ENCODE measurements around the gene SNCAIP. TPM values are rescaled to one million over a fixed set of nuclear protein-coding genes. Genes with fewer than 3 reads are reported as not detected.

The SNCAIP gene
- total and polyA plus RNA-seq, 9 of the 15 experiments (the other 6 are each of a cell fraction or from before 2014, with no cell fraction given), result 0.04 TPM; not detected in 8

DNA sequence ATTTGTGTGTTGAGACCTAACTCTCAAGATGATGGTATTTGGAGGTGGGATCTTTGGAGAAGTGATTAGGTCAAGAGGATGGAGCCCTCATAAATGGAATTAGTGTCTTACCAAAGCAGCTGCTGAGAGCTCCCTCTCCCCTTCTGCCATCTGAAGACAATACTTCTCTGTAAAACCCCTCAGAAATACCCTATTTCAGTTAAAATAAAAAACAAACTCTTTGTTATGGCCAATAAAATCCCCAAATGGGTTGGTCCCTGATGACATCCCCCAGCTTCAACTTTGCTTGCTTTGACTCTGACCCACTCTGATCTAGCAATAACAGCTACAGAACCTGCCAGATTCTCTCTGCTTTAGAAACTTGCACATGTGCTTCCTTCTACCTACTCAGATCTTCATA is 100.9 kb downstream of the SNCAIP start:
- CTCF ChIA-PET (ENCODE audit: low intra/inter-chr PET ratio), result no interaction called here
- Histone ChIP-seq H3K79me2 (ENCODE audit: control insufficient read depth, insufficient read depth, low read length) (no peaks in the 10 kb centered on the region), H3K4me3 (no peak overlapping the region), H3K27me3 (ENCODE audit: control insufficient read depth in 2 of 2, insufficient read depth in 2 of 2, low read length in 2 of 2) (no peaks in the 10 kb centered on the region; a peak in 1 of 5 replicates), H2AFZ (ENCODE audit: low read depth, low read length) (no peak overlapping the region), H3K9ac (ENCODE audit: insufficient read depth in 1 of 2, low read depth in 2 of 2, low read length in 2 of 2) (no peak overlapping the region), H3K9me3 (replicated peaks; ENCODE audit: control insufficient read depth, insufficient read depth, low read depth, low read length) (no peaks in the 10 kb centered on the region), H3K4me2 (ENCODE audit: insufficient read depth, low read length) (no peak overlapping the region), H4K20me1 (replicated peaks; ENCODE audit: control insufficient read depth, insufficient read depth, low read length) (no peaks in the 10 kb centered on the region), H3K4me1 (replicated peaks in 1 of 2; ENCODE audit: control insufficient read depth in 2 of 2, insufficient read depth in 2 of 2, low read length in 2 of 2) (no peaks in the 10 kb centered on the region), H3K9me1 (ENCODE audit: control insufficient read depth, insufficient read depth, low read length) (no peaks in the 10 kb centered on the region), H3K36me3 (ENCODE audit: control insufficient read depth, insufficient read depth, low read length) (no peaks in the 10 kb centered on the region), H3K27ac (ENCODE audit: extremely low read depth, low read depth, low read length) (no peak overlapping the region)
- intact Hi-C loops (cut with micrococcal nuclease) (no loop called here), in situ Hi-C loops (cut with MboI) (no loop called here)
- FAIRE-seq, result no peak
- BruUV-seq (replicated peaks), result no TSS peak
- no peak for DNase-seq (ENCODE audit: extremely low read depth in 1 of 4, low spot score in 3 of 4)
- POLR2A ChIA-PET, result interaction anchor here (1.2 kb wide), 1 partner anchor 9 kb away, joined by 3 read pairs; no protein-coding TSS in a partner anchor
- ATAC-seq, result no peak
- no peak for TF ChIP-seq PRMT5 (CRISPR knock-in tag; IDR thresholded peaks at IDR 0.05)

DNA sequence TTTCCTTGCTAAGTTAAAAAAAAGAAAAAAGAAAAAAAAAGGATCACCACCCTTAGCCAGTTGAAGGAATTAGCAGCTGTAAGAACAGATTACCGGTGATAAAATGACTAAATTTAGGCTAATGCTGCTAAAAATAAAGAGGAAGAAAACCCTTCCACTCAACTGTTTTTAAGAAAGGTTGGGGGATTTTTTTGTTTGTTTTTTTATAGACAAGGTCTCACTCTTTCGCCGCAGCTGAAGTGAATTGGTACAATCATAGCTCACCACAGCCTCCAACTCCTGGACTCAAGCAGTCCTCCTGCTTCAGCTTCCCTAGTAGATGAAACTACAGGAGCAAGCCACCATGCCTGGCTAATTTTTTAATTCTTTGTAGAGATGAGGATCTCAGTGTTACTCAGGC is 101.7 kb downstream of the SNCAIP start:
- Histone ChIP-seq H3K4me2 (ENCODE audit: insufficient read depth, low read length) (no peak overlapping the region), H3K36me3 (ENCODE audit: control insufficient read depth, insufficient read depth, low read length) (no peaks in the 10 kb centered on the region), H3K9ac (ENCODE audit: insufficient read depth in 1 of 2, low read depth in 2 of 2, low read length in 2 of 2) (no peak overlapping the region), H3K27me3 (ENCODE audit: control insufficient read depth in 2 of 2, insufficient read depth in 2 of 2, low read length in 2 of 2) (no peaks in the 10 kb centered on the region; a peak in 1 of 5 replicates), H3K9me1 (ENCODE audit: control insufficient read depth, insufficient read depth, low read length) (no peaks in the 10 kb centered on the region), H2AFZ (ENCODE audit: low read depth, low read length) (no peak overlapping the region), H3K79me2 (ENCODE audit: control insufficient read depth, insufficient read depth, low read length) (no peaks in the 10 kb centered on the region), H3K4me3 (no peak overlapping the region), H3K27ac (ENCODE audit: extremely low read depth, low read depth, low read length) (no peak overlapping the region), H4K20me1 (replicated peaks; ENCODE audit: control insufficient read depth, insufficient read depth, low read length) (no peaks in the 10 kb centered on the region), H3K9me3 (replicated peaks; ENCODE audit: control insufficient read depth, insufficient read depth, low read depth, low read length) (no peaks in the 10 kb centered on the region), H3K4me1 (replicated peaks in 1 of 2; ENCODE audit: control insufficient read depth in 2 of 2, insufficient read depth in 2 of 2, low read length in 2 of 2) (no peaks in the 10 kb centered on the region)
- intact Hi-C loops (cut with micrococcal nuclease) (no loop called here), in situ Hi-C loops (cut with MboI) (no loop called here)
- ATAC-seq, result no peak
- DNase-seq (ENCODE audit: extremely low read depth in 1 of 4, low spot score in 3 of 4), result no peak
- CTCF ChIA-PET (ENCODE audit: low intra/inter-chr PET ratio), result no interaction called here
- no peak for FAIRE-seq
- BruUV-seq (replicated peaks), result no TSS peak
- 0% methylated on average over 3 of the region's 3 CpGs for WGBS (ENCODE audit: insufficient coverage, low coverage, missing lambda C conversion rate)
- POLR2A ChIA-PET, result interaction anchor here (1.2 kb wide), 1 partner anchor 9 kb away, joined by 3 read pairs; no protein-coding TSS in a partner anchor
- TF ChIP-seq PCBP1 (IDR thresholded peaks at IDR 0.05; ENCODE audit: low read depth, low read length, poor library complexity, severe bottlenecking) (no peak), ERF (CRISPR knock-in tag; IDR thresholded peaks at IDR 0.05) (no peak), C11orf30 (IDR thresholded peaks at IDR 0.05; ENCODE audit: low read depth) (no peak), PRMT5 (CRISPR knock-in tag; IDR thresholded peaks at IDR 0.05) (no peak)
- TF ChIP-seq, protein P1, sequence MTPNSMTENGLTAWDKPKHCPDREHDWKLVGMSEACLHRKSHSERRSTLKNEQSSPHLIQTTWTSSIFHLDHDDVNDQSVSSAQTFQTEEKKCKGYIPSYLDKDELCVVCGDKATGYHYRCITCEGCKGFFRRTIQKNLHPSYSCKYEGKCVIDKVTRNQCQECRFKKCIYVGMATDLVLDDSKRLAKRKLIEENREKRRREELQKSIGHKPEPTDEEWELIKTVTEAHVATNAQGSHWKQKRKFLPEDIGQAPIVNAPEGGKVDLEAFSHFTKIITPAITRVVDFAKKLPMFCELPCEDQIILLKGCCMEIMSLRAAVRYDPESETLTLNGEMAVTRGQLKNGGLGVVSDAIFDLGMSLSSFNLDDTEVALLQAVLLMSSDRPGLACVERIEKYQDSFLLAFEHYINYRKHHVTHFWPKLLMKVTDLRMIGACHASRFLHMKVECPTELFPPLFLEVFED (CRISPR knock-in tag; conservative IDR thresholded peaks at IDR 0.05), result no peak
- TF ChIP-seq, protein P2, sequence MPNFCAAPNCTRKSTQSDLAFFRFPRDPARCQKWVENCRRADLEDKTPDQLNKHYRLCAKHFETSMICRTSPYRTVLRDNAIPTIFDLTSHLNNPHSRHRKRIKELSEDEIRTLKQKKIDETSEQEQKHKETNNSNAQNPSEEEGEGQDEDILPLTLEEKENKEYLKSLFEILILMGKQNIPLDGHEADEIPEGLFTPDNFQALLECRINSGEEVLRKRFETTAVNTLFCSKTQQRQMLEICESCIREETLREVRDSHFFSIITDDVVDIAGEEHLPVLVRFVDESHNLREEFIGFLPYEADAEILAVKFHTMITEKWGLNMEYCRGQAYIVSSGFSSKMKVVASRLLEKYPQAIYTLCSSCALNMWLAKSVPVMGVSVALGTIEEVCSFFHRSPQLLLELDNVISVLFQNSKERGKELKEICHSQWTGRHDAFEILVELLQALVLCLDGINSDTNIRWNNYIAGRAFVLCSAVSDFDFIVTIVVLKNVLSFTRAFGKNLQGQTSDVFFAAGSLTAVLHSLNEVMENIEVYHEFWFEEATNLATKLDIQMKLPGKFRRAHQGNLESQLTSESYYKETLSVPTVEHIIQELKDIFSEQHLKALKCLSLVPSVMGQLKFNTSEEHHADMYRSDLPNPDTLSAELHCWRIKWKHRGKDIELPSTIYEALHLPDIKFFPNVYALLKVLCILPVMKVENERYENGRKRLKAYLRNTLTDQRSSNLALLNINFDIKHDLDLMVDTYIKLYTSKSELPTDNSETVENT (CRISPR knock-in tag; IDR thresholded peaks at IDR 0.05), result no peak
